CD4-positive, alpha-beta T cell treated with Interferon alpha-2 for 1 hour (primary cell): ENCODE measurements around the gene URB1.

Experiments used
- DNase-seq, 2 donors: peaks; one replicate each; pipeline ENCODE4 v3.0.0-alpha.2; 2020 to 2022

Gene URB1

DNA sequence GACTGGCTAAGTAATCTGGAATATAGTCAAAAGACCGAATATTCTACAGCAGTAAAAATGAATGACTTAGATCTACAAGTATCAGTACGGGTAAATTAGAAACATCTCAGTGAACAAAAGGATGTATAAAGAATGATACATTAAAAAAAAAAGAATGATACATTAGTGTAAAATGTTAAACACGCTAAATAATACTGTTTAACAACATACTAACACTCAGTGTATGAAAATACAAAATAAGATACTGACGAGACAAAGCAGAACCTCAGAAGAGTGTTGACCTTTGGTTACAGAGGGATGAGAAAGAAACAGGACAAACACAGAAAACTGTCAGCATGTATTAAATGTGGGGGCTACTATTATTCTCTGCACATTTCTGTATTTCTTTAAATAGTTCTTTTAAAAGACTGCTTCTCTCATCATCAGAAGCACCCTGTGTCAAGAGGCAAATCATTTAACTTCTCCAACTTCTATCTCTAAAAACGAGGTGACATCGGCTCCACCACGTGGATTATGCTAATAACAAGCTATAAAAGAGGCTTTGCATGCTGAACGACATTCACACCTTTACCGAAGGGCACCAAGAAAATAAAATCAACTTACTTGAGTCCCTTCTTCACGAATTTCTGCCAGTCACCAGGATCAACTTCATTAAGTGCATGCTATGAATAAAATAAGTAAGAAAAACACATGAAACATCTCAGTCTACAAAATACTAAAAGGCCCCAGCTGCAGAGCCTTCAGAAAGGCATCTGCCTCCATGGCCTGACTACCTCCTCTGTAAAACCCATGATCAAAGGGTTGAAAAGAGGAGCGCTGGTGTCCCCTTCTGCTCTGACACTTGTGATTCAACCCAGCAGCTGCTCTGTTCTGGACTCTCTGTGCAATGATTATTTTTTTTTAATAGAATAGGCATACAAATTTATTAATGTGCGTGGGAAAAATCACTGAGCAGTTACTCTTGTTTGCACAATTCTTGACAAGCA is 51.7 kb downstream of the URB1 start:
- DNase-seq = no peak

DNA sequence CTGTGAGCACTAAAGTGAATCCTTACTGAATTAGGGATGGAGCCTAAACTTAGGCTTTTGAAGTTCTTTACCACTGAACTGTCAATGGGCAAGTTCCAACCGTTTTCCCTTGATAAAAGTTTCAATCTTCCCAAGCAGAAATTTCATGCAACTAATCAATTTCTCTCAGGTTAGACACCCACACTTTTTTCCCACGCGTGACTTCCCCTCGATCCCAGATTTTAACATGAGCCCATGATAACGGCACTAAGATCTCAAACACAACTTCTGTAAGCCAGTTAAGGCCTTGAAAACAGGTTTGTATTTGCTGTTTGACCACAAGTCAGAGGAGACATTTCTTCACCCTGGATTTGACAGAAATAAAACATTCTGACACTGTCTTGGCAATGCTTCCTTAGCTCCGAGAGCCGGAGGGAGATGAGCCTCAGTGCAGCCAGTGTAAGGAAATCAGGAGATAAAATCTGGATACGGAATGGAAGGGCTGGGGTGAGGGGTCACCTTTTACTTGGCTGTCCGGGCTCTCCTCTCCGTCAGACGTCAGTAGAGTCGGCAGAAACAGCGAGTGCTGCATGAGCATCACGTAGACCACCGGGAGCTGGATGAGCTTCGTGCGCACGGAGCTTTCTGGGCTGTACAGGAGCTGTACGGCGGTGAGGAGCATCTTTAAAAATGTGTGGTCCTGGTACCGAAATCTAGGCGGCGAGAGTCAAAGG is 54.4 kb downstream of the URB1 start:
- no peak for DNase-seq

DNA sequence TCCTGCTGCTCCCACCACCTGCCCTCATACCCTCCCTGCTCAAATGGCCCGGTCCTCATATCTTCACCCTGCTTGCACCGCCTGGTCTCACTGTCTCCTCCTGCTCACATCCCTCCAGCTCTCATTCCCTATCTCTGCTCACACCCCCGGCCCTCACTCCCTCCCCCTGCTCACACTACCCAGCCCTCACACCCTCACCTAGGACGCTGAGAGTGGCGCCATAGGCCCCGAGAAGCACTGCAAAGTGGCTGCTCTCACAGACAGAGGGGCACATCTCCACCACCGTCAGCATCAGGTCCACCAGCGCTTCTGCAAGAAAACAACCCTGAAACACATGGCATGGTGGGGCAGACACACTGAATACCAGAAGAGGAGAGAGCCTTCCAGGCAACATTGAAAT is 55.6 kb downstream of the URB1 start:
- no peak for DNase-seq

DNA sequence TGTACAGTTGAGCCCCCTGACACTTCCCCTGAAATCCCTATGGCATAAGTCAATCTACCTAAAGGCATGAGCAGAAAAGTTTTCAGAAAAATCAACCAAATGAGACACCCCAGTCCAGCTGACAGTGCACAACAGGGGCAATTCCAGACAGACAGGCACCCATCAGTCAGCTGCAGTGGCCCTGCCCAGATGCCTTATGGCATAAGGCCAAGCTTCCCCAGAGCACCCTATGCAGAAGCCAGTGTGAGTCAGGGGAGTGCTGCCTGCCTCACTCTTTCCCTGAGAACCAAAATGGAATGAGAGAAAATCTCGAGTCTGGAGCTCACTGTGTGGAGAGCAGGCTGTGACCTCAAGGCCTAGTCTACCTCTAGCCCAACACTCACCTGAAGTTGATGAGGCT is 56.1 kb downstream of the URB1 start:
- DNase-seq = no peak

DNA sequence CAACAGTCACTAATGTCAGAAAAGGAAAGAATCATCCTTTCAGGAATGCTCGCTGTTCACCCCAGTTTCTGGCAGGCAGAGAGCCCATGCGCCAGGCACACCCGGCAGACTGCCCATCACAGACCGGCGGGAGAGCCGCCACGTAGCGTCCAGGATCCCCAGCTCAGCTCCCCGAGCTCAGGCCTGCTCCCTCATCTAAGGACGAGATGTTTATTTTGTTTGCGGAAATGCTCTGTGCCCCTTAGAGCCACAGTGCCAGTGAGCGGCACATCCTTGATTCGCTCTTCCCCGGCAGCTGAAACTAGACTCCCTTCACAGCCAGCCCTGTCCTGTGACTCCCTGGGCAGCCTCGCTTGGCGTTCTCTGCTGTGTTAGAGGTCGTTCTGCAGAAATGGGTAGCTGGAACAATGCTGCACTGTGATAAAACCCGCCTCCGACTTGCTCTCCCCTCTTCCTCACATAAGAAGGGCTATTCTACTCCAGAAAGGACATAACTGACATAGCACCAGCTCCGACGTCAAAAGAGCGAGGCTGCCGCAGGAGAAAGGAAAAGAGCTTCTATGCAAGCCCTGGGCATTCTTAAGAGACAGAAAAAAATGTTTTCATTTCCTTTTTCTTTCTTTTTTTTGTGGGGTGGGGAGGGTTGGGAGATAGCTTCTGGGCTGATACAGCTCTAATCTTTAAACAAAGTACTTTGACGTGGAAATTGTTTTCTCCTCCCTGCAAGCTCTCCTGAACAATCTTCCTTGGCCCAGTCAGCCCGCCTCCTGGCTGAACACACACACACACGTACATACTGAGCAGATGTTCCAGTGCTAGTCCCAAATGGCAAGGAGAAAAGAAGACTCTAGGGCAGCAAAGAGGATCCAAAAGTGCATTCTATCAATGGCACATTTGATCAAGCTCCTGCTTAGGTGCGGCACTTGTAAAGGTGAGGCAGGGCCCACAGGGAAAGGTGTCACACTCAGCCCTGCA is 56.9 kb downstream of the URB1 start:
- DNase-seq = no peak

DNA sequence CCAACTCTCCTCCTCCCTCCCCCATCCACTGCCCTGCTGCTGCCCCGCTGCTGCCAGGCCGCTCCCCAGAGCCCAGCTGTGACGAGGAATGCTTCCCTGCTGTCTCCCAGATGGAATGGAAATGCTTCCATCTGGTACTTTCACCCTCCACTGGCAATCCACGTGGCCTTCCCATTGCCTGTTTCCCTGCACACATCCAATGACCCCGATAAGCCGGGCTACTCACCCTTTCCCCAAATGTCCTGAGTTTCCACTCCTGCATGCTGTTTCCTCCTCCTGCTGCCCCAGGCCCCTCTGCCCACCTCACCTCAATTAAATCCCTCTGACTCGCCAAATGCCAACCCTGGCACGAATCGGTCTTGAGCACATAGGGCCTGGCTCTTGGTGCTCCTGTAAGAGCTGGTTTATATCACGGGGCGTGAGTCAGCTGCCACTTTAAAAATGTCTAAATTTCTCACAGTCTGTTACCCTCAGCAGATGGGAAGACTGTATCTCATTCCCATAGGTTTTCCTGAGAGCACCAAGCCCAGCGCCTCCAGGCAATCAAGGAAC is 57.8 kb downstream of the URB1 start:
- no peak for DNase-seq

DNA sequence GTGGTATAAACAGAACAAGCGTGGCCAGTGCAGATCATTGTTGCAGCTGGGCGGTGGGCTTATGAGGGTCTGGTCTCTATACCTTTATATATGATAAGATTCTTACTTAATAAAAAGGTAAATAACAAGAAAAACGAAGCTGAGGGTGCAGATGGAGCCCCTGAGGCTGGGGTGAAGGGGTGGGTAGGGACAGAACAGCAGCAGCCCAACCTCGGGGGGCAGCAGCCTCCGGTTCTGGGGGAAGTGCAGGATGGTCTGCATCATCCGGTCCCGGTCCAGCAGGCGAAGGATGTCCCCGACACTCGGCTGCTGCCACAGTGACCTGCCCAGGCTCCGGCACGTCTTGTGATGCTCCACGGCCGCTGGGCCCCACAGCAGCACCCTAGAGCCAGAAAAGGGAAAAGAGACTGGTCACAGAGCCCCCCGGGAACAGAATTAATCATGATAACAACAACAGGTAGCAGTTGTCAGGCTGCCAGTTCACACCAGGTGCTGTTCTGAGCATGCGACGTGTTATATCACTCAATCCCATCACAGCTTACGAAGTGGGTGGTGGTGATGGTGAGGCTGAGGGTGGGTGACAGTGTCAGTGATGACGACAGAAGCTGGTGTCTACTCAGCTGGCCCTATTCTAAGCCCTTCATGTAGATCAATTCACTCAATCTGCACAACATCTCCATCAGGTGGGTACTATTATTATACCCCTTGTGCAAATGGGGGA is 58.7 kb downstream of the URB1 start:
- DNase-seq = no peak

DNA sequence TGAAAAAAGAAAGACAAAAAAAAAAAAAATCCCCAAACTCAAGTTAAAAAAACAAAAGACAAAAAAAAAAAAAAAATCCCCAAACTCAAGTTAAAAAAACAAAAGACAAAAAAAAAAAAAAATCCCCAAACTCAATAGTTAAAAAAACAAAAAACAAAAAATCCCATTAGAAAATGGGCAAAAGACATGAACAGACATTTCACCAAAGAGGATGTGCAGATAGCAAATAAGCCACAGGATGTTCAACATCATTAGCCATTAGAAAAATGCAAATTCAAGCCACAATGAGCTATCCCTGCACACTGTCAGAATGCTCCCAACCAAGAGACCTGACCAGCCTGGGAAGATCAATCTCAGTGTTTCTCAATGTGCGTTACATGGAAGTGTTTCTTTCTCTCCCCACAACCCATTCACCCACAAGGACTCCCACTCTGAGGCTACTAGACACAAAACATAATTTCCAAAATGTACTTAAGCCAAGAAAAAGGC is 60.3 kb downstream of the URB1 start:
- no peak for DNase-seq

DNA sequence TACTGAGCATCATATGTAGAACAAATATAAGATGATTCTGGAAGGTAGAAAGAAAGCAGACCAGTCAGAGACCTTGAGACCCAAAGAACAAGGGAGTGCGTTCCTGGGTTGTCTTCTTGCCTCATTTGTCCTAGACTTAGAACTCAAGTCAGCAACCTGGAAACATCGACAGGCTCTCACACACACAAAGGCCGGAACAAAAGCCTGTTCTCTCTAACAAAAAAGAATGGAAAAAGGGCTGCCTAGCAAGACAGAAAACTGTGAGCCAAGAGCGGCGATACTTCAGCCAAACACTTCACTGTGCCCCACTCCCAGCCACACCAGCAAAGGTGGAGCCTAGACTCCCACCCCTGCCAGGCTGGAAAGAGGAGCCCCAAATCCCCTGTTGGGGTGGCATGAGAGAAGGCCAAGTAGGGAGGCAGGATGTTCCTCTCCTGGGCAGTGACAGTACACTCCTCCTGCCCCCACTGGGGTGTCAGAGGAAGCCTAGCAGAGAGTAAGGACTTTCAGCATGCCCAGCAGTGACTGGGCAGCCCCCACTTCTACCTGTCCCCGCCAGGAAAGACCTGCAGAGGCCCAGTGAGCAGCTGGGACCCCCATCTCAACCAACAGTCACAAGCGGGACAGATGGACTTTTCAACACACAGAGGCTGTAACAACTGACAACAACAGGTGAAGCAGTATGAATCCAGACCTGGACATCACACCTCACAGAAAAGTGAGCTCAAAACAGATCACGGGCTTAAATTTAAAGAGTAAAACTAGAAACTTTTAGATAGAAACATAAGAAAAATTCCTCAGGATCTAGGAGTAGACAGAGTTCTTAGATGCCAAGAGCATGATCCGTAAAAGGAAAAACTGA is 61.1 kb downstream of the URB1 start:
- no peak for DNase-seq

DNA sequence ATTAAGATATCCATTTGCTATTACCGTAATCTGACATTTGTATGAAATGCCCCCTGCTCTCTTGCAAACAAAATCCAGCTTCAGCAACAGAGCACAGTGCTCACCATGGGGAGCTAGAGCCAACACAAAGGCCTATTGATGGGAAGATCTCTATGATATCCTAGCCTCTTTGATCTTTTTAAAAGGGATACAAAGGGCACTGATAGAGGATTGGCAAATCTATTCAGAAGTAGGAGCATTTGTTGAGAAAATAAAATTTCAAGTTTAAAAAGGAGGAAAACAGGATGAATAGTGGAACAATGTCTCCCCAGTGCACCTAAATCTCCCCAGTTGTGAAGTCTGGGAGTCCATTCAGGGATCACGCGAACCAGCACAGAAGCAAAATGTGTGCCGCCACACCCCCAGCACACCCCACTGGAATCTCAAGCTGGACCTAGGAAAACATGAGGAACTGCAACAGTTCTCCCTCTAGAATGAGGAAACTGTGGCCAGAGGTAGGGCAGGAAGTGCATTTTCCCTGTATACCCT is 62.0 kb downstream of the URB1 start:
- DNase-seq = no peak

DNA sequence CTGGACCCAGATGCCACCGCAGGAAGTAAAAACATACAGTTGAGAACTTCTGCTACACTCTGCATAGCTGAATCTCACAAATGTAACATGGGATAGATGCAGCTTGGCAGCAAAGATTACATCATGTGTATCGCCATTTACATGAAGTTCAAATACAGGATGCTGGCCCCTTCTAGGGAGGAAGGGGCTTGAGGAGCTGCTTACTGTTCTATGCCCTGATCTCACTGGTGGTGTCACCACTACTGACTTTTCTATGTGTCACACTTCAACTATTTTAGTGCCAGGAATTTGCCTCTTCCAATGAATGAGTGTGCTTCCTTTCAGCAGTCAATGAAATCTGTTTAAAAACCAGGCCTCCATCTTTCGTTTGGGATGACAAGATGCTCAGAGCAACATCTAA is 63.0 kb downstream of the URB1 start:
- no peak for DNase-seq

DNA sequence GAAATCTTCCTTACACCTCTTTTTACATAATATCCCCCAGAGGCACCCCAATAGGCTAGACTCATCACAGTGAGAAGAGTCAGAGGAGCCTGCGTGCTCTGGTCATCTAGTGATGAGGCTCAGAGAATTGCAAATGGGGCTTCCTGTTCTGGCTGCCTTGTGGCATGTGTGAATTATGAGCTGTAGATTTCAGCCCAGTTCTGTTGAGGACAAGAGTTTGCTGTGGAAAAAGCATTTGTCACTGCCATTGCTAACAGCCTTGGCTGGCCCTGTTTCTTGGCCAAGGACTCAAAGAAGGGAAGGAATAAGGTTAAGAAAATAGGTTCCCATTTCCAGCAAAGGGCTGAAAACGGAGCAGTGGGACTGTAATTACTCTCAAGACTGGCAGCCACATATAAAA is 63.5 kb downstream of the URB1 start:
- DNase-seq = no peak

DNA sequence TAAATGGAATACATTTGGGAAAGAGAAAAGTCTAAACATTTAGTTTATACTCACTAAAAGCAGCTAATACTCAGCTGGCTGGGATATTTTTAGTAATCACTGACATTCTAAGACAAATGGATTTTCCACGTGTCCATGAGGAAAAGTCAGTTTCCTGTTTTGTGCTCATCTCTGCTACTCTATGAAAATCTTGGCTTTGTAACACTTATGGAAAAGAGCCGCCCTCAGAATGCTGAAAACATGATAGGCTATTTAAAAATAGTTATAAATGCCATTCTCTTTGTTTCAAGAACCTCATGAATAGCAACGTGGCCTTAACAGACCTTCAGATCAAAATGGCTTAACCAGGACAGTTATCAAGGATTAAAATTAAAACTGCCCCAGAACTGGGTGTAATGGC is 64.2 kb downstream of the URB1 start:
- DNase-seq = no peak

DNA sequence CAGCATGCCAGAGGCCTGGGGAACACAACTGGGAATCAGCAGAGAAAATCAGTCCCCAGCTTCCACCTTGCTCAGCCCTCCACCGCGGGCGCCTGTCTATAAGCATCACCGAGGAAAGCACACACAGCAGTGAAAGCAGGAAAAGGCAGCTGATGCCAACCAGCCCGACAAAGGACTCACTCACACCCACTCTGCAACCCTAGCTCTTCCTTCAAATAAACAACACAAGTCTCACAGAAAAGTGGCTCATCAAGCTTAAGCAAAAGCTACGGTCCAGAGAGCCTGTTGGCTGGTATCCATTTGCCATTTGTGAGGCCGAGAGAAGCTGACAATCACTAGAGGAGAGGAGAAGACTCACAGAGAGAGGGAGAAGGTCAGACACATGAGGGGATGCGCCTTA is 67.1 kb downstream of the URB1 start:
- DNase-seq = no peak

DNA sequence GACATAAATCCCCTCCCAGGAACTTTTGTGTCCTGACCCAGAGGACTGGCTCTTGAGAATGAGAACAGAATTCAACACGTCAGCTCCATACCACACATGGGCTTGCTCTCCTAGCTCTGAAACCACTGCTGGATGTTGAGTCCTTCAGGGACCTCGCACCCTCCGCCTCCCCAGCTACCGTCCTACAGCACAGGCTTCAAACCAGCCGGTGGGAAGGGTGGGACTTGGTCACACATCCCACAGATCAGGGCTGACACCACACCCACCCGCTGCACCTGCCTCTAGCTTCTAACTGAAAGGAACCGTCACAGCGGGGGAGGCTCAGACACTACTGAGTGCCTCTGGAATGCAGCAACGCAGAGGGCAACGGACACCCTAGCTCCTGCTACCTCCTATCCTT is 70.1 kb downstream of the URB1 start:
- no peak for DNase-seq

DNA sequence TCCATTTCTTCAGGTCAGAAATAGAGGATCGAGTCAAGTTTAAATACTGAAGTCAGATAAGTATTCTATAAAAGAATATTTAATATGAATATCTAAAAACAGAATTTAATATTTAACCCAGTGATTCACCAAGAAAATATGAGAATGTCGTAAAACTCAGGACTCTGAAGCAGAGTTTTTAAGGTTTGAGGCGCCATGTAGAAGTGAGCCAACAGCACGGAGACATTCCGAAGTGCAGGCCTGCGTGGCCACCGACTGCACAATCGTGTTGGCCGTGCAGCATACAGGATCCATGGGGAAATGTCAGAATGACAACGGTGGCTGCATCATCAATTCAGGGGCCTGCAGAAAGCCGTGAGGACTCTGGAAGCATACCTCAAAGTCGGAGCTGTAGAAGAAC is 70.7 kb downstream of the URB1 start:
- DNase-seq = no peak

DNA sequence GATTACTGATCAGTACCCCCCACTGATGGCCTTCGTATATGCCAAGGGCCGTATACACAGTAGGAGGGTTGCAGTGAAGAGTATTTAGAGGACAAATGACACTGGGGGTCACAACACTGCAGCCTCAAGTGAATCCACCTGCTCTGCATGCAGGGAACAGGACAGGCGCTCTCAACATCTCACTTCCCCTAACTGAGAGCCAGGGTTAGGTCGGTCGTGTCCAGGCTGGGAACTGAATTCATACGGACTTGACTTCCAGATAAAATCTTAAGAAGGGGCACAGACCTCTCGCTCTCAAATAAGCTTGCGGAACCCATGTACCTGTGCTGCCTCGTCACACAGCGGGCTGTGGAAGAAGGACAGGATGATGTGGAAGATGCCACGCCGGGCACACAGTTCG is 71.3 kb downstream of the URB1 start:
- no peak for DNase-seq

DNA sequence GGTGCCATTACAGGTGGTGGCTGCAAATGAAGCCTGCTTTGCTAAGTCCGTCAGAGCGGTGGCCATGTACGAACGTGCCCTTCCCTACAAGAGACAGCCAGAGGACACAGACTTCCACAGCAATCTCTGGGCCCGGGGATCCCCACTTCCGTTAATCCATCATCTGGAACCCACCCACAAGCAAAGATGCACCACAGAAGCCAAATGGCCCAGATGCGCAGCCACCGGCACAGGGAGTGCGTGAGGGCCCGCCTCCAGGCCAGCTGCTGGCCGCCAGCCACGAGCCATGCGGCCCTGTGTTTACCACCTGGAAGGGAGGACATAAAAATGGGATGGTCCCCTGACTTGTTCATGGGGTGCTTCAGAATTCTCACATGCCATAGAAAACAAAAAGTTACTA is 72.1 kb downstream of the URB1 start:
- DNase-seq = no peak

DNA sequence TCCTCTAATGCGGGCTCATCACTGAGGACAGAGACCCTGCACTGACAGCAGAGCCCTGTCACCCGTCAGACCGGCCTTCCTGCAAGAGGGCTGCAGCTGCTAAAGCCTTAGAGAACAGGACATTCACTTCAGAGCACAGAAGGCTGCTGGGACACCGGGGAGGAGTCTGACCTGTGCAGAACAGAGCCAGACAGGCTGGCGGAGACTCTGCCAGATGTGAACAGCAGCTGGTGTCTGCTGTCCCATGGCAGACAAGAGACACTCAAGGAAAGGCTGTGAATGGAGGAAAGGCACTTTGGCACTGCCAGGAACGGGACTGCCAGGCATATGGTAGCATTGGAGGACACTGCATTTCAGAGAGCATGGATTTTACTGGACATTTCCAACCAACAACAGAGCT is 72.8 kb downstream of the URB1 start:
- DNase-seq = no peak

DNA sequence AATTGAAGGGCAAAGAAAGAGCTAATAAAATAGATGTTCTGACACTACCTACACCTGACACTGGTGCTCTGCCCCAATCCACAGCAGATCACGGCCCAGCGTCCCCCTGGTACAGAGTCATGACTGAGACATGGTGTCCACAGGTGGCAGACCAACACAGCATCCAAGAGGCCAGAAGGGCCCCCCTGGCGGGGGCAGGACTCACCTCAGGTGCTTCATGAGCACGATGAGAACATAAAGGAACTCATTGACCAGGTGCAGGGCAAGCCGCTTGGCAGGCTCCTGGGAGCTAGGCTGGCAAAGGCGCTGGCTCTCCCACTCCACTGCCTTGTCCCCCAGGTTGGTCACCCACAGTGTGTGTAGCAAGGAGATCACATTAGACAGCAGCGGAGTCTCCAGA is 73.8 kb downstream of the URB1 start:
- DNase-seq = no peak

DNA sequence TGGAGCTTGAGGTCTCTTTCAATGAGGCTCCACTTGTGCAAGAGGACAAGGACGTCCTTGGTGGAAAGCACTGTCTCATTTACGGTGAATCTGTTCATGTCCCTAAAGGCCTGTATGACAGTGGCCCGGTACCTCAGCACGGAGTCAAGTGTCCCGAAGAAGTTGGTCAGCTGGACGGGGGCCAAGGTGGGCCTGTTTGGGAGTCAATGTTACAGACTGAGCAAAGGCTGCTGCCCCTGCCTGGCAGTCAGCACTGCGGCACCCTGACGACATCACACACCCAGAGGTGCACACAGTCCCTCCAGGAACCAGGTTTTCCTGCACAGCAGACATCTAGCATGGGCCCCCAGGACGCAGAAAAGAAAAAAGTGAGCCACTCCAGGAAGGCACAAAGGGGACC is 75.1 kb downstream of the URB1 start:
- no peak for DNase-seq
